A673 (cell line): ENCODE results near the gene SLC22A12.

Experiments
- EZH2 ChIP-seq: fragments of 200-600 bp; sonication (generic); IDR thresholded peaks from 2 replicates; pipeline ENCODE4 v1.6.1; 2017; ENCODE audit warnings: borderline replicate concordance, low read depth, mild to moderate bottlenecking, mixed read lengths, antibody characterized with exemption, low read length; ENCODE audit not compliant: poor library complexity, severe bottlenecking
- TF ChIP-seq, protein P1 (sequence below): fragments of 300-800, 200-600 bp; sonication (generic); conservative IDR thresholded peaks from 2 replicates; pipeline ENCODE4 v1.5.1; 2017; ENCODE audit warnings: low read depth, mild to moderate bottlenecking, antibody characterized with exemption, low read length, moderate library complexity, mixed read lengths

DNA sequence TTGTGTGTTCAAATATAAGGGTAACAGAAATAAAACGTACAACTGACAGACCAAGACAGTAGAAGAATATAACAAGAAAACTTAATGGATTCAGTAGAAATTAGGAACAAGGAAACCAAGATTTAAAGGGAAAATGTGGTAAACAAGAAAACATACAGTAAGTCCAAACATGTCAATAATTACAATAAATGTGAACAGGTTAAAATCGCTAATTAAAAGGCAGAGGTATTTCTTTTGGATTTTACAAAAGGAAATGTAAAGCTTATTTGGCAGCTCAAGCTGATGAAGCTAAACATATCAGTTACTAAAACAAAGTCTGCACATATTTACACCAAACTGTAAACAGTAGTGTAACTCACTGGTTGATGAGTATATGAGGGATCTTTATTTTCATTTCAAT, 2.3 kb upstream of the SLC22A12 start:
- TF ChIP-seq, protein P1, sequence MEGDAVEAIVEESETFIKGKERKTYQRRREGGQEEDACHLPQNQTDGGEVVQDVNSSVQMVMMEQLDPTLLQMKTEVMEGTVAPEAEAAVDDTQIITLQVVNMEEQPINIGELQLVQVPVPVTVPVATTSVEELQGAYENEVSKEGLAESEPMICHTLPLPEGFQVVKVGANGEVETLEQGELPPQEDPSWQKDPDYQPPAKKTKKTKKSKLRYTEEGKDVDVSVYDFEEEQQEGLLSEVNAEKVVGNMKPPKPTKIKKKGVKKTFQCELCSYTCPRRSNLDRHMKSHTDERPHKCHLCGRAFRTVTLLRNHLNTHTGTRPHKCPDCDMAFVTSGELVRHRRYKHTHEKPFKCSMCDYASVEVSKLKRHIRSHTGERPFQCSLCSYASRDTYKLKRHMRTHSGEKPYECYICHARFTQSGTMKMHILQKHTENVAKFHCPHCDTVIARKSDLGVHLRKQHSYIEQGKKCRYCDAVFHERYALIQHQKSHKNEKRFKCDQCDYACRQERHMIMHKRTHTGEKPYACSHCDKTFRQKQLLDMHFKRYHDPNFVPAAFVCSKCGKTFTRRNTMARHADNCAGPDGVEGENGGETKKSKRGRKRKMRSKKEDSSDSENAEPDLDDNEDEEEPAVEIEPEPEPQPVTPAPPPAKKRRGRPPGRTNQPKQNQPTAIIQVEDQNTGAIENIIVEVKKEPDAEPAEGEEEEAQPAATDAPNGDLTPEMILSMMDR, result no peak
- no peak for TF ChIP-seq EZH2
